ENCODE results near the gene DCDC2. TPM values are rescaled to one million over a fixed set of nuclear protein-coding genes. Genes with fewer than 3 reads are reported as not detected.

Gene DCDC2
- total RNA-seq, 4 donors from 2014 or later, result 0.51 TPM; not detected in 3

DNA sequence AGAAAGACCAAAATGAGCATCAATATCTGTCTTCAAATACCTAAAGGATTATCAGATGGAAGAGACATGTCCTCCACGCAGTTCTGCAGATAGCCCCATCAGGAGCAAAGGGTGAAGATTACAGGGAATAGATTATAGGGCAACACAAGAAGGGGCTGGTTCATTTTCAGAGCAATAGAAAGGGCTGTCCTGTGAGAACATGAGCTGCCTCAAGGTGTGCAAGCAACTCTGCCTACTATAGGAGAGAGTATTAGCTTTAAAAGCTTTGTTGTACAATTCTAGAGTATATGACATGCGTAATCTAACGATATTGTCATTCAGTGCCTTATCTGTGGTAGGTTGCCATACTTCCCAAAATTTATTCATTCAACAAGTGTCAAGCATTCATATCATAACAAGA lies 119.2 kb downstream of the DCDC2 start:
- TF ChIP-seq, protein P1, sequence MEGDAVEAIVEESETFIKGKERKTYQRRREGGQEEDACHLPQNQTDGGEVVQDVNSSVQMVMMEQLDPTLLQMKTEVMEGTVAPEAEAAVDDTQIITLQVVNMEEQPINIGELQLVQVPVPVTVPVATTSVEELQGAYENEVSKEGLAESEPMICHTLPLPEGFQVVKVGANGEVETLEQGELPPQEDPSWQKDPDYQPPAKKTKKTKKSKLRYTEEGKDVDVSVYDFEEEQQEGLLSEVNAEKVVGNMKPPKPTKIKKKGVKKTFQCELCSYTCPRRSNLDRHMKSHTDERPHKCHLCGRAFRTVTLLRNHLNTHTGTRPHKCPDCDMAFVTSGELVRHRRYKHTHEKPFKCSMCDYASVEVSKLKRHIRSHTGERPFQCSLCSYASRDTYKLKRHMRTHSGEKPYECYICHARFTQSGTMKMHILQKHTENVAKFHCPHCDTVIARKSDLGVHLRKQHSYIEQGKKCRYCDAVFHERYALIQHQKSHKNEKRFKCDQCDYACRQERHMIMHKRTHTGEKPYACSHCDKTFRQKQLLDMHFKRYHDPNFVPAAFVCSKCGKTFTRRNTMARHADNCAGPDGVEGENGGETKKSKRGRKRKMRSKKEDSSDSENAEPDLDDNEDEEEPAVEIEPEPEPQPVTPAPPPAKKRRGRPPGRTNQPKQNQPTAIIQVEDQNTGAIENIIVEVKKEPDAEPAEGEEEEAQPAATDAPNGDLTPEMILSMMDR (IDR thresholded peaks at IDR 0.05; ENCODE audit: low read depth), result no peak

DNA sequence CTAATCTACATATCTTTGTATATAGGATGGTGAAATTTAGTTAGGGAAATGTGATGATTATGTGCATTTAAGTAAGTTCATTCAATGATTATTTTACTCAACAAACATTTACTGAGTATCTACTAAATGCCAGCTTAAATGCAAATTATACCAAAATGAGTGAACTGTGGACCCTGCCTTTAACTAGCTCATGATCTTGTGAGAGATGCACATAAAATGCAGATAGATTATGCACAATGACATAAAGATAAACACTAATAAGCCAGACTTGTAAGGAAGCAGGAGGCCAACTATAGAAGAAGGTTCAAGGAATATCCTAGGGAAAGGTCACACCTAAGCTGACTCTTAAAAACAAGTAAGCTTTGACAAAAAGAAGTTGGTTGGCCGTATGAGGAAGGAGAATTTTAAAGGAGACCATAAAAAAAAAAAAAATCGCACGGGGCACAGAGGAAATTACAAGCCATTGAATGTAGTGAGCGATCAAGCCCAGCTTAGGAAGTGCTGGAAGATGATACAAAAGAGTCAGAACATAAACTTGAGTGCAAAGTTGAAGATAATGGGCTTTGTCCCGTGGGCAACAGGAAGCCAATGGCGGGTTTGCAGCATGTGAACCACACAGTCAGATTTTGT lies 123.9 kb downstream of the DCDC2 start:
- TF ChIP-seq, protein P1 (IDR thresholded peaks at IDR 0.05; ENCODE audit: low read depth), result no peak

DNA sequence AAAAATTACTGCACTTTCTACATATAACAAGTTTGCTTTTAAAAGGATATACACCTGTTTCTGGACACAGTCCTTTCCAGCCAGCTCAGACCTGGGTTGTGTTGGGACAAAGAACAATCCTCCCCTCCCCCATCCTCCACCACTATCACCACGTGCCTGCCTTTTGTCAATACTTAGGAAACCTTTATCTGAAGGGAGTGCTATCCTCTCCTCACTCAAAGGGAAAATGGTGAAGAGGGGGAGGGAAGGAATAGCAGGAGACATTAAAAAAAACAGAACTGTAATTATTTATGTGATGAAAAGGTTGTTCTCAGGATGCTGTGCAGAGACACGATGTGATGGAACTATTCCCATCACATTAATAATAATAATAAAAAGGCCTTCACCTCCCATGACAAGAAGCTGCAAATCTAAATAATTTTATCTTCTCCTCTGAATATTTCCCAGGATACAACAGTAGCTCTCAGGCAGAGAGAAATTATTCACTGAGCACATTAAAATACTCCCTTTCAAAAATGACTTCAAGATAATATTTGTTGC lies 126.4 kb downstream of the DCDC2 start:
- TF ChIP-seq, protein P1 (IDR thresholded peaks at IDR 0.05; ENCODE audit: low read depth), result no peak

- TF ChIP-seq, protein P1 (IDR thresholded peaks at IDR 0.05; ENCODE audit: low read depth), result no peak
These were observed 128.0 kb downstream of the DCDC2 start for GRCh38 chr6:24229696-24230405.

- TF ChIP-seq, protein P1 (IDR thresholded peaks at IDR 0.05; ENCODE audit: low read depth), result no peak
These were observed 129.1 kb downstream of the DCDC2 start for GRCh38 chr6:24228681-24229255.

- TF ChIP-seq, protein P1 (IDR thresholded peaks at IDR 0.05; ENCODE audit: low read depth), result no peak
These were observed 129.7 kb downstream of the DCDC2 start for GRCh38 chr6:24228123-24228522.

GRCh38 chr6:24227556-24227955 lies 130.3 kb downstream of the DCDC2 start:
- TF ChIP-seq, protein P1 (IDR thresholded peaks at IDR 0.05; ENCODE audit: low read depth), result no peak

Data from subcutaneous adipose tissue (tissue), 4 donors.